ENCODE measurements around the gene ZP4.
"Not testable (repeated sequence)": the region's sequence is repeated elsewhere in the genome, so short reads cannot be mapped to it uniquely, and the experiment has no call there.

The ZP4 gene

DNA sequence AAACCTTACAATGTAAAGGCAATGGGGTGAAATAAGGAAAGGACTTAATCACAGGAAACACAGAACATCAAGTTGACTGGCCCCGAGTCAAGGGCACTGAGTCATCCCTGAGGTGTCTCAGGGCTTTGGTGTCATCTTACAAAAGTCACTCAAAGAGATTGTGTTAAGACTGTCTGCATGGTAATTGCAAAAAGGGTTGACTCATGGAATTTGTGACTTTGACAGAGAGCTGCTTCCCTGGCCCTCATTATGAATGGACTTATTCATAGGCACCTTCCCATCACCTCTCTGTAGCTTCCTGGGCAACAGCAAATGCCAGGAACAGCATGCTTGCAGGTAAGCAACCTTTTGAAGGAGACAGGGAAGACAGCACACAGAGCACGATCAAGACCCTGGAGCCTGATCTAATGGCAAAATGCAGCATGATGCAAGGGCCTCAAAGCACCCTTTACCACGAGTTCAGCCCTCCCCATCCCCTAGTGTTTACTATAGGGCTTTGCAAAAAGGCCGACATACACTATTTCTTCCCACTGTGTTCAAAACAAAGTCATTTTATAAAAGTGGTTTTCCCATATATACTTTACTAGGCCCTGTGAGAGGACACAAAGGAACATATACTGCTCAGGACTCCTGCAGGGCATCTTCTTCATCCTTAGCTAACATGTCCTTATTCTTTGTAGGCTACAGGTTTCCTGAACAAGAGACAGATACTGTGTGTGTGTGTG is 17.1 kb downstream of the ZP4 start:
- no peak for DNase-seq

DNA sequence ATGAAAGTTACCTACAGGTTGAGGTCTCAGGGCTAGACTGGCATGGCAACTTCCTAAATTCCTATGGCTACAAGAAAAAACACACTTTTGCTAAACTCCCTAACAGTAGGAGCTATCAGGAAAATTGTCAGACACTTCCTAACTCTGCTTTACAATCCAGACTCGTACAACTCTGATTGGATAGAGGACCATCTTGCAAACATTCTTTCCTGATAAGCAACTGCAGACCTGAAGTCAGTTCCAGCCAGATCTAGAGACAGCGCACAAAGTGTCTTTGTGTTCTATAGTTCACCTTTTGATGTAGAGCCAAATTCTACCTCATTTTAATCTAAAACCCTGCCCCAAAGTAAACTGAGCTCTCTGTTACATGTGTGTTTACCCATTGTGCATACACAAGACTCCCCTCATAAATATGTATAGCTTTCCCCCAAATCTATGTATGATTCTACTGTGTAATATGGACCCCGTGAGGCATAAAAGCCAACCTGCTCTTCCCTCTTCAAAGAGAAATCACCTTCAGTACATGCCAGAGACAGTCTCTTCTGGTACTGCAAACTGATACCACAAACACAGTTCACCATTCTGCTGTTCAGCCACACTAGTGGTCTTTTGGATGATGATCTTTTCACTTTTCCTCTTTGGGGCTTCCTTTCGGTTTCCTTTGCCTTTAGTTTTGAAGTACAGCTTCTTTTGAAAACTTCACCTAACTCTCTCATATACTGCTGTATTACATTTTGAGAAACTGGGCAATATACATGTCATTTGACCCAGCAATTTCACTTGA is 21.7 kb downstream of the ZP4 start:
- DNase-seq, result no peak

DNA sequence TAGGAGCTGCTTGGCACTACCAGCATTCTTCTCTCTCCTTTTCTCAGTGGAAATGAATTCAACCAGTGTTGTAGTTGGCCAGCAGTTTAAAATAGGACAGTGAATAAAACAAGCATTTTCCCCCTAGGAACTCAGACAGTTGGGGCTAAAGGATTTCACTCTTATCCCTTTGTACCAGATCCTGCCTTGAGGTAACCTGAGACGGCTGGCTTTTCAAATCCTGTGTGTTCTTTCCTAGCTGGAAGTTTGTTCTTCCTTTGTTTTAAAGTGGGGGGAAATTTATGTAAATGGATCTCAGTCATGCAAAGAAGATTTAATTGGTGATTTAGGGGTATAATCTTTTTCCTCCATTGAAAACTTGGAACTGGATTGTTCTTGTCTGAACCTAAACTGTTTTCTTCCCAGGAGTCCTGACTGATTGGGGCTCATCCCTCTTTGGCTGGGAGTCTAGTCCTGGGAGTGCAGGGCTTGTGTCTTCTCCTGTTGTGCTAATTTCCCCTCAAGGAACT is 23.3 kb downstream of the ZP4 start:
- DNase-seq, result no peak

DNA sequence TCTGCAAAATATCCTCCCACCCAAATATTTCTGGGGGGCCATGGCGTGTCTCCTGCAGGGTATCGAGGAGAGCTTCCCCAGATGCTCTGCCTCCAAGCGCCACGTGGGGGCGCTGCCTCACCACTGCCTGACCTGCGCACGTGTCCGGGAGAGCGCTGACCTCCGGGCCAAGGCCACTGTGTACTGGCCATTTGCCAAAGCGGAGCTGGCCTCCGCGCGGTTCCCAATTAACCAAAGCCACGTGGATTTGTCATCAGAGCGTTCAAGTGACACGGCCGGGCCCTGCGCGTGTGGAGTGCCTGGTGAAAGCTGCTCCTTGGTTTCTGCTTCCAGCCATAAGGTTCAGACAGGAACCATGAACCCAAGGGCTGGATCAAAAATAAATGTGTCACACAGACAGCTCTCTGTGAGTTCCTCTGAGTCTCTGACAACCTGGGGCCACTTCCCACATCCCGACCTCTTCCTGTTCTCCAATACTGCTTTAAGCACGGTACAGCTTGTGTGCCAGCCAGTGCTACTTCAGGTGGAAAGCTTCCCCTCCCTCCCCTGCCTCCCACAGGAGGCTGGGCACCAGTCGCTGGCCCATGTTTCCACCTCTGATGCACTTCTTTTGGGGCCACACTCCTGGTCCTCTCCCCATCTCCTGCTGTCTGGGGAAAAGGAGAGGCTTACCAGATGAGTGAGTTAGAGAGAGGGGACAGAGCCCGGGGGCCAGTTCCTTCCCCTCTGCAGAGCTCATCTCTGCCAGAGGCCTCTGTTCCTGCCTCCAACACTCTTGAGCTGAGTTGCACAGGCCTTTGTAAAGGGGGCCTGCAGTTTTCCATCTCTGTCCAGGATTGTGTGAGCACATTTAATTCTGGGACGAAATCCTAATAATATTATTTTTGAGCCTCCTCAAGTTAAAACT is 26.1 kb downstream of the ZP4 start:
- no peak for DNase-seq

DNA sequence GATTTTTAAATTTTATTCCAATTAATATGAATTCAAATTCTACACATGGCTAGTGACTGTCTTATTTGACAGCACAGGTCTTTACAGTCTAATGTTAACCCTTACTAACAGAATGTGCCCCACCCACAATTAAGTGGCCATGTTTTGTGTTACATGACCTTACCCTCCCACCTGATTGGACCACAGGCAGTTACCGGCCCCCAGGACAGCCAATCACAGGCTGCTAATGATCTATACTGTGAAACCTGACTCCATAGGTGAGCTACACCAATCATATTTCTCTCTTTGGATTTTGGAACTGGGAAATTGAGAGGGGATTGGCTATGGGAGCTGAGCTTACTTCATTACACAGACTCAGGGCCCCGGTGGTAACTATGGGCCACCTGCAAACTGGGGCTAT is 27.5 kb downstream of the ZP4 start:
- DNase-seq, result no peak

DNA sequence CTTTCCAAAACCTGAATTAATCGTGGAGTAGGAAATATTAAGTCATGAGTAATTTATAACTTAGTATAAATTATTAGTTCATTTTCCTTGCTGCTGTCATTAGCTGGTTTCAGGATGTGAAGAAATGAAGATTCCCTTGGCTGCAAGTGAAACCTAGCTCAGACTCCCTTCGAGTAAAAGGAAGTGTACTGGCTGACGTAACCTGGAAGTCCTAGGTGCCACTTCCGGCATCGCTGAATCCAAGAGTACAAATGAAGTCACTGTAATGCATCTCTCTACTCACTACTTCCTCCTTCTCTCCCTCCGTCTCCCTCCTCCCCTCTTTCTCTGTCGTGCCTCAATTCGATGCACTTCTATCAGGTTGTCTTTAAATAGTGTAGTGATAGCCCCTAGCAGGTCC is 28.8 kb downstream of the ZP4 start:
- DNase-seq, result no peak

DNA sequence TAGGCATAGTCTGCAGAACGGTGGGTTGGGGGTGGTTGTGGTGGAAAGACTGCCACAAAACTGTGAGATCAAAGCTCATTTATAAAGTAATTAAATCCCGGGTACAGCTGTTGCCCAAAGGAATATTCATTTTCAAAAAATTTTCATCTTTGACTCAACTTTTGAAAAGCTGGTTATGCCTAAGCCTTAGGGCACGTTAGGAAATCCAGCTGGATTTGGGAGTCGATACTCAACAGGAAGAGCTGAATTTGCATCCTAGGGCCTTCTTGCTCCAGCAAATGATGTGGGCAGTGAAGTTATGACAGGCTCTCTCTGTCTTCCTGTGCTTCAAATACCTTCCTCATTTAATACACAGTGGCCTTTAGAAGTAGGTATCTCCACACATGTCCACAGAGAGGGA is 31.7 kb downstream of the ZP4 start:
- DNase-seq, result no peak

DNA sequence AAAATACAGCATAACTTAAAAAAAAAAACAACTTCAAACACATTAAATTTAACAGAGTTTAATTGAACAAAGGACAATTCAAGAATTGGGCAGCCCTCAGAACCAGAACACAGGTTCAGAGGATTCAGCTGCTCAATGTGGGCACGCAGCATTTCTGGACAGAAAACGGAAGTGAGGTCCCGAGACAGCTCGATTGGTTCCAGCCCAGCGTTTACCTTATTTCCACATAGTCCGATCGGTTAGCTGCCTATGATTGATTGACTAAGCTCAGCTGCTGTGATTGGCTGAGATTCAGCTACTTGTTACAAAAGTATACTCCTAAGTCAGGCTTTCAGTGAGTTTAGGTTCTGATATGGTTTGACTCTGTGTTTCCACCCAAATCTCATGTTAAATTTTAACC is 33.3 kb downstream of the ZP4 start:
- DNase-seq, result no peak

DNA sequence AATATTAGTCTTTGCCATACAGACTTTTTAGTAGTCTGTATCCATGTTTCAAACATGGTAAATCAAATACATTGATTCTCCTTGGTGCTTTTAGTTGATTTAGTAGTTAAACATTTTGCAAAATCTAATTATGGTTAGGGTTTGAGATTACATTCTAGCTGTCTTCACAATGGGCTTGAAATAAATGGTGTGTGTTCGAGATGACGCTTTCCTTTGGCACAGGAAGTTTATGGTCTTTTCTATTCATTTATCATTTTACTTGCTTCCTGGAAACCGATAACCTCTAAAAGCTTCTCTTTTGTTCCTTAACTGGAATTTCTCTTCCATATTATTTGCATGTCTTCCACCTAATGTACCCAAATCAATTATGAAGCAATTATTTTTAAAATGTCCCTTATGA is 38.4 kb downstream of the ZP4 start:
- DNase-seq, result no peak

DNA sequence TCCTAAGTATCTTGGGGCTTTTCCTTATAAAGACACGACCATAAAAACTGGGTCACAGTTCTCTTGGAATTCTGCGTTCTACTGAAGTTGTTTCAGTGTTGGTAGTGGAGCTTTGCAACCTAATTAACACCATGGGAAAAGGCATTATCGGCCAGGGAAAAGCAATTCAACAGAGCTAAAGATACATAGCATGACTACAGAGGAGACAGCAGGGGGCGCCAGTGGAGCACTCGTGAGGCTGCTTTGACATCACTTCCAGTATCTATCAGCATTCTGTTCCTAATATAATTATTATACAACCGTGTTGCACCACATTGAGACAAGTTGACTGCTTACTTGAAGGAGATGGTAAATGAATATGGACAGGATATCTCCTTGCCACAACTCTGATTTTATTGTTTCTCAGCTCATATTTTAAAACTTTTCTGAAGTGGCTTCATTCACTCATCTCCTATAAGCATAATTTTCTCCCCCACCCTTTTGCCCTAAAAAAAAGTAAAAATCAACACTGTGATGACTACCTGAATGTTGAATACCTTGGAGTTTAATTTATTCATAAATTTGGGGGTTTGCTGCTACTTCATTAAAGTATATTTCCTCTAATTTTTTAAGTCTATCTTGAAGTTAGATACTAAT is 39.4 kb downstream of the ZP4 start:
- no peak for DNase-seq

DNA sequence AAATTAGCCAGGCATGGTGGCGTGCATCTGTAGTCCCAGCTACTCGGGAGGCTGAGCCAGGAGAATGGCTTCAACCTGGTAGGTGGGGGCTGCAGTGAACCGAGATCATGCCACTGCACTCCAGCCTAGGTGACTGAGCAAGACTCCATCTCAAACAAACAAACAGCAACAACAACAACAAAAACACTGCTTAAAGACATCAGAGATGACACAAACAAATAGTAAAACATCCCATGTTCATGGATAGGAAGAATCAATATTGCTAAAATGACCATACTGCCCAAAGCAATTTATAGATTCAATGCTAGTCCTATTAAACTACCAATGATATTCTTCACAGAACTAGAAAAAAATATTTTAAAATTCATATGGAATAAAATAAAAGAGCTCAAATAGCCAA is 47.2 kb downstream of the ZP4 start:
- DNase-seq, result not testable (repeated sequence)

DNA sequence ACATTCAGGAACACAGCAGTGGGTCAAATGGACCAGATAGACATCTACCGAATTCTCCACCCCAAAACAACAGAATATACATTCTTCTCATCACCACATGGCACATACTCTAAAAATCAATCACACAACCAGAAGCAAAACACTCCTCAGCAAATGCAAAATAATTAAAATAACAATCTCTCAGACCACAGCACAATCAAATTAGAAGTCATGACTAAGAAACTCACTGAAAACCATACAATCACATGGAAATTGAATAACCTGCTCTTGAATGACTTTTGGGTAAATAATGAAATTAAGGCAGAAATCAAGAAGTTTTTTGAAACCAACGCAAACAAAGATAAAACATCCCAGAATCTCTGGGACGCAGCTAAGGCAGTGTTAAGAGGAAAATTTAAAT is 49.2 kb downstream of the ZP4 start:
- DNase-seq, result no peak

DNA sequence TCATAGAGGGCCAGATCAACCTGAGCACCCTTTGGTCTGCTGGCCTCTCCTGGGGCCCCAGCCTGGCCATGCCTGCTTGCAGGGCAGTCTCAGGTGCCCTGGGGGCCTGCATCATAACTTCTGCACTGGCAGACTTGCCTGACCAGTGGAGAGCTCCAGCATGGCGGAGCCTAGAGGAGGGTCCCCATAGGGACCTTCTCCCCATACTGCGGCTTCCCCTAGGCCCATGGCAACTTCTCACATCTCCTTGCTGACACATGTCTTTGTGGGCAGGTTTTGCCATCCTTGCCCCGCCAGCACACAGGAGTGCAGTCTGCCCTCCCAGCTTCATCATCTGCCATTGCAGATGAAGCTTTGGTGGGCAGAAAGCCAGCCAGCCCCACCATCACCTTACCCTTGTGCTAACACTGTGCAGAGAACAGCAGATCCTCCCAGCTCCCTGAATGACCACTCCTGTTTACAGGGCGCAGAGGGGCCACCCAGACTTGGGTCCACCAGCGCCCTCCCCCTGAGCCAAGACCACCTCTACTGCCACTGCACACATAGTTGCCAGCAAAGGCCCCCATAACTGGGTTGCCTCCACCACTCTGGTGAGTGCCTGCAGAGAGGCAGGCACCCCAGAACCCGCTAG is 51.7 kb downstream of the ZP4 start:
- DNase-seq, result no peak

DNA sequence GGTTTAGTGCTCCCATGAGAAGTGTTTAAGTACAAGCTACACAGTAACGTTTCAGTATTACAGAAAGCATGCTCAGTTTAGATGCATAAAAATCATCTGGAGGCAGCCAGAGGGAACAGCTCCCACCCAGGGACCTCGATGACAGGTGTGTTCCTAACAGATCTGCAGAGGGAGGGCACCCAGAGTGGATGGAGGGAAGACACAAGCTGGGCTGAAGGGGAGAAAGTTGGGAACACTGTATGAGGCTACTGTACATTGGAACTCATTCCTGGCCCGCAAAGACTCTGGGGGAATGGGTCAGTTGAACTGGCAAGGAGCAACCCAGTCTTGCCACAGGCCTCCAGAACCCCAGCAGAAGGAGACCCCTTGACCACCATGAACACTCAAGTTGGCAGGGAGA is 52.4 kb downstream of the ZP4 start:
- no peak for DNase-seq

DNA sequence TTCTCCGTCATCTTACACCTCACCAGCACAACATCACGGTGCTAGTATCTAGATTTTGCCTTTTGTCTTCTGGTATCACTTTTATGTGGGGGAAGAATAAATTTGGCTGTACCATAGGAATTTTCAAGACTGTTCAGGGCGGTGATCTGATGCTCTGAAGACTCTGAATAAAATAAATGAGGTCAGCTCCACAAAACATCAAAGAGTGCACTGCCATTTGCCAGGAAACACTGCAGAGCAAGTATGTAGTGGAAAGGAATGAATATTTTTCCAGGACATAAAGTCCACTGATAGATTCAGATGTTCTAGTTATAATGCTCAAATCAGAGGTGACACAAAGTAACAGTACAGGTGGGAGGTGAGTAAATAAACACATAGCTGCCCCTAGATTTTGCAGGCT is 56.3 kb downstream of the ZP4 start:
- no peak for DNase-seq

DNA sequence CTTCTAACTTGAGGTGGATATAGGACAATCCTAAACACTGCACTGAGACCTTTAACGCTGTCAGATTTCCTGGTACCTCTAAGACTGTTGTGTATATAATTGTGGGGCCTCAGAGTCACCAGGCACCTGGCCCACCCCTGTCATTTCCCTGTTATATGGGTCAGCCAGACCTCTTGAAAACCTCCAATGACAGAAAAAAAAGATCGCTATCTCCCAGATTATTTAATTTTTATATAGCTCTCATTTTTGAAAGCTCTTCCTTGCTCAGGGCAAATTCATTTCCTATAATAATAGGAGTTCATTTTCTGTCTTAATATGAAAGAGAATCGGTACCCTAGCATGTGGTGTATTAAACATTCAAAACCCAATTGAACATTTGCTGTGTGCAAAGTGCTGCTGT is 56.7 kb downstream of the ZP4 start:
- no peak for DNase-seq

DNA sequence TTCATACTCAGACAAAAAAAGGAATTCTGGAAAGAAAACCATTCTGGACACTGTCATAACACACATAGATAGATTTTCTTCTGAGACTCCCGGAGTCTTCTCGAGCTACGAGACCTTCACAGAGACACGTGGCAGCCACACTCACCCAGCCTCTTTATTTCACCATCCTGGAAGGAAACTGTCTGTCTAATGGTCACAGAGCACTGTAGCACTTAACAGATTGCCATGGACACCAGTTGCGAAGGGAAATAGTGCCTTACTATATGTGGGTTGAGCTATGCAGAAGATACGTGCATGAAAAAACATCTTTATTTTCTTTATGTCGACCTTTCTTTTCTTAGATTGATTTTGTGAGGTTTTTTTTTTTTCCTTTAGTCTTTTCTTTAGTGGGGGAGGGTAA is 57.9 kb downstream of the ZP4 start:
- no peak for DNase-seq

Data from SIG-M5 (cell line).